GM23338 (cell line): ENCODE measurements around the gene PRR18.

Source experiments
- EZH2 ChIP-seq: fragments of 200-600 bp; sonication (generic); IDR thresholded peaks from one replicate; pipeline ENCODE4 v1.8.0; 2017; ENCODE audit warnings: antibody characterized with exemption, mild to moderate bottlenecking, low read depth; ENCODE audit not compliant: unreplicated experiment
- POLR2AphosphoS5 ChIP-seq: IDR thresholded peaks from 2 replicates; pipeline ENCODE4 v1.6.1; 2016; ENCODE audit warnings: antibody characterized with exemption, low read depth
- STAT1 ChIP-seq: IDR thresholded peaks from one replicate; pipeline ENCODE4 v1.6.1; 2016; ENCODE audit warnings: antibody characterized with exemption; ENCODE audit not compliant: unreplicated experiment
- TF ChIP-seq, protein P1 (sequence below), 2 experiments: fragments of 200-600 bp in 1 of 2; sonication (generic) in 1 of 2; conservative IDR thresholded peaks; 2 replicates each; pipeline versions ENCODE4 v1.5.1 to v1.6.1; 2016 to 2017; ENCODE audit warnings: antibody characterized with exemption in 2 of 2, low read depth in 2 of 2, mild to moderate bottlenecking in 2 of 2, moderate library complexity in 1 of 2

DNA sequence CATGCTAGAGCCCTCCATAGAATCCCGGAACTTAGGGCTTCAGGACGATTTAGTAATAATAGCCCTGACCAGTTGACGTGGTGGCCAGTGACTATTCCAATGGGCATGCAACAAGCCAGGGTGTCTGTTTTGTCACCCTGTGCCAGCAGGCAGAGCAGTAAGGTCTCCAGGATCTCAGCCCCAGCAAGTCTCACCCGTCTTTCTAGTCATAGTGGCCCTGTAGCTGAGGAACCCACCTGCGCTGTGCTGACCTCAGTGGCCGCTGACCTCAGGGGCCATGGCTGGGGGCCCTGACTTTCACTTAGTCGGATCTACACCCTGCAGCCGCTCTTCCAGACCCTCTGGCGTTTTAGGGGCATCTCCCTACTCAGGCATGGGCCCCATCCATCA lies 36.8 kb downstream of the PRR18 start:
- TF ChIP-seq, protein P1, sequence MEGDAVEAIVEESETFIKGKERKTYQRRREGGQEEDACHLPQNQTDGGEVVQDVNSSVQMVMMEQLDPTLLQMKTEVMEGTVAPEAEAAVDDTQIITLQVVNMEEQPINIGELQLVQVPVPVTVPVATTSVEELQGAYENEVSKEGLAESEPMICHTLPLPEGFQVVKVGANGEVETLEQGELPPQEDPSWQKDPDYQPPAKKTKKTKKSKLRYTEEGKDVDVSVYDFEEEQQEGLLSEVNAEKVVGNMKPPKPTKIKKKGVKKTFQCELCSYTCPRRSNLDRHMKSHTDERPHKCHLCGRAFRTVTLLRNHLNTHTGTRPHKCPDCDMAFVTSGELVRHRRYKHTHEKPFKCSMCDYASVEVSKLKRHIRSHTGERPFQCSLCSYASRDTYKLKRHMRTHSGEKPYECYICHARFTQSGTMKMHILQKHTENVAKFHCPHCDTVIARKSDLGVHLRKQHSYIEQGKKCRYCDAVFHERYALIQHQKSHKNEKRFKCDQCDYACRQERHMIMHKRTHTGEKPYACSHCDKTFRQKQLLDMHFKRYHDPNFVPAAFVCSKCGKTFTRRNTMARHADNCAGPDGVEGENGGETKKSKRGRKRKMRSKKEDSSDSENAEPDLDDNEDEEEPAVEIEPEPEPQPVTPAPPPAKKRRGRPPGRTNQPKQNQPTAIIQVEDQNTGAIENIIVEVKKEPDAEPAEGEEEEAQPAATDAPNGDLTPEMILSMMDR (conservative IDR thresholded peaks at IDR 0.05; ENCODE audit: low read depth in 2 of 2), result no peak
- TF ChIP-seq POLR2AphosphoS5 (no peak), EZH2 (no peak), STAT1 (no peak)
